Dermis microvascular lymphatic vessel endothelial cell (primary cell): ENCODE measurements around the gene PRRC2B. TPM values are rescaled to one million over a fixed set of nuclear protein-coding genes. Genes with fewer than 3 reads are reported as not detected.

ENCODE experiments used
- DNase-seq, 2 donors: peaks; one replicate each; pipeline versions ENCODE4 v3.0.0 to v3.0.0-alpha.2; 2010; ENCODE audit warnings: low read depth in 2 of 2
- total RNA-seq: library from RNA; depleted of rRNA; stranded (reverse); fragments of >200 nt; gene quantifications from 2 replicates; pipeline ENCODE4 v1.2.1, GENCODE V29; 2014

PRRC2B gene
- total RNA-seq, 1 donor from 2014 or later = 31.1 TPM

DNA sequence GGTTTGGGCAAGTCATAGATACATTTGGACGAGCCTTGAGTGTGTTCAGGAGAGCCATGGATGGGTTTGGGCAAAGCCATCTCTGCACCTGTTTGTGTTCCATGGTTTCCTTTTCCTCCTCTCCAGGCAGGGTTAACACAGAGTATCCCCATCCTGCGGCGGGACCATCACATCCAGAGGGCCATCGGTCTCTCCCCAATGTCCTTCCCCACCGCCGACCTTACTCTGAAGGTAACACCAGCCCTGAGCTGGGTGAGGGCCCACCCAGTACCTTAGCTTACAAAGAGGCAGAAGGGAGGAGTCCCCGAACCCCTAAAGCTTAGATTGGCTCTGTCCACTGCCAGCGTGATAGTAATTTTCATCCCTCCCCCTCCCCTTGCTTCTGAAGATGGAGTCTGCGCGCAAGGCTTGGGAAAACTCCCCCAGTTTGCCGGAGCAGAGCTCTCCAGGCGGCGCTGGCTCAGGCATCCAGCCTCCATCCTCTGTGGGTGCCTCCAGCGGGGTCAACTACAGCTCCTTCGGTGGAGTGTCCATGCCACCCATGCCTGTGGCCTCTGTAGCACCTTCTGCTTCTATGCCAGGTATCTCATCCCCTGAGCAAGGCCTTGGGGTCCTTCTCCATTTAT, 90.8 kb downstream of the PRRC2B start:
- DNase-seq = no peak

DNA sequence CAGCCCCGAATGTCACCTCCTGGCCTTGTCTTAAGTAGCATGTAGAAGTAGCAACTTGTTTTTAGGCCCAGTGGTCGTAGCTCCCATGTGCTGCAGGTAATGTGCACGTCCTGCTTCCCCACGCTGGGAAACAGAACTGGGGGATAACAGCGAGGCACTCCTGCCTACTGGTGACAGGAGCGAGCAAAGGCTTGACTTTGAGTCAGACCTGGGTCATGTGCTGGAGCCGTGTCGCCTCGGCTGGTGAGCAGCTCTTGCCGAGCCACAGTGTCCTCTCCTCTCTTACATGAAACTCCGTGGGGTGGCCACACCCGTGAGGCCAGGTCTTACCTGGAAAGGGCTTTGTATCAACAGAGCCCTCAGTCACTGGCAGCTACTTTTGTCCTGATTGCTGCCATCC, 91.3 kb downstream of the PRRC2B start:
- no peak for DNase-seq

DNA sequence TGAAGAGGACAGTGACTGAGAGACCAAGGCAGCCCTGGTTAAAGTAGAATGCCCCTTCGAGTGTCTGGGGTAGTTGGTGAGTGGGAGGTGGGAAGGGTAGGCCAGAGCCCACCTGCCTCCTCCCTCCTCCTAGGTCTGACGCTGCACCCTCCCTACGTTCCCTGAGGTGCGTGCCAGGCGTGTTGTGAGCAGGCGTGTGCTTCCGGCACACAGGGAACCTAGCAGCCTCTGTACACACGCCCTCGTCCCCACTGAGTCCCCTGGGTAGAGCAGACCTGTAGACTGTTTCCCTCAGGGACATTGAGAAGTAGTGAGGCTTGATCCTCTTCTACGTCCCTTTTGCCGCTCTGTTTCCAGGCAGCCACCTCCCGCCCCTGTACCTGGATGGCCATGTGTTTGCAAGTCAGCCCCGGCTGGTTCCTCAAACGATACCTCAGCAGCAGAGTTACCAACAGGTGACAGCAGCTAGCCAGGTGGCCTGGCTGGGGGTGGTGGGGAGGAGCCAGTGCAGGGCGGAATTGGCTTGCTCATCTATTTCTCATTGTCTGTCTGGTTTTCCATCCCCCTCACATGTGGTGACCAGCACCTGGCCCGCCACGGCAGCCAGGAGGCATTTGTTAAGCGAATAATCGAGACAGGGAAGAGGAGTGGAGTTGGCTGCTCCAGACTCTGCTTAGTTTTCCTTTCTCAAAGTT, 92.0 kb downstream of the PRRC2B start:
- DNase-seq = no peak

DNA sequence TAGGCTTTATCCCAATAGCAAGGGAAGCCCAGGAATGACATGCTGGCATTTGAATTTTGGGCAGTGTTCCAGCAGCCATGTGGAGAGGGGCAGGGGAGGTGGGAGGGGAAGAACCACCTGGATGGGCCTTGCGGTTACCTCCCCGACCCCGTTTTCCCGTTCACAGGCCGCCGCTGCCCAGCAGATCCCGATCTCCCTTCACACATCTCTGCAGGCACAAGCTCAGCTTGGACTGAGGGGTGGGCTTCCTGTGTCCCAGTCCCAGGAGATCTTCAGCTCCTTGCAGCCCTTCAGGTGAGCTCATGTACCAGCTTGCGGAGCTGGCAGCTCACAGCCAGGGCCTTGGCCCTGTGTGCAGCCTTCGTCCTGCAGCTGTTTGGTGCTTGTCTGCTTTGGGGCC, 93.1 kb downstream of the PRRC2B start:
- no peak for DNase-seq

DNA sequence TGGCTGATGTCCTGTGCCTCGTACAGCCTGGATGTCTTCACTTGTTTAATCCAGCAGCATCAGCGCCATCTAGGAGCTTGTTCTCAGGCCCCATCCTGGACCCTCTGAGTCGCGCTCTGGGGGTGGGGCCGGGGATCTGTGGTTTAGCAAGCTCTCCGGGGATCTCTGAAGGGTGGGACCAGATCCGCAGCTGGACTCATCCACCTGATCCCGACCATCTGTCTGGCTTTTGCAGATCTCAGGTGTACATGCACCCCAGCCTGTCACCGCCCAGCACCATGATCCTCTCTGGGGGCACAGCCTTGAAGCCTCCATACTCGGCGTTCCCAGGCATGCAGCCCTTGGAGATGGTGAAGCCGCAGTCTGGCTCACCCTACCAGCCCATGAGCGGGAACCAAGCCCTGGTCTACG, 93.7 kb downstream of the PRRC2B start:
- DNase-seq = no peak

DNA sequence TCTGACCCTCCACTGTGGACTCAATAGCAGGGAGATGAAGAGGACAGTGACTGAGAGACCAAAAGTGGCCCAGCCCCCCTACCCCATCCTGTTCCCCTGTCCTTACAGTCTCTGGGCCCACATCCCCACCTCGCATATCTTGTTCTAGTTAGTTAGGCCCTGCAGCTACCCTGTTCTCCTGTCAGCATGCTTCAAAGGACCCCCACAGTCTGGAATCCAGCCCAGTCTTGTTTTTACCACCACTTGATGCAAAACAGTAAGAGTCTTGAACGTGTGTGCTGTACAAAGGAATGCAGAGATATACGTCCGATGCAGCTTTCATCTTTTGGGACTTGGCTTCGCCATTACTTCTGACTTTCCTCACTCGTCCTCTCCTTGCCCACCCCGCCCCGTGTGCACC, 96.6 kb downstream of the PRRC2B start:
- no peak for DNase-seq

DNA sequence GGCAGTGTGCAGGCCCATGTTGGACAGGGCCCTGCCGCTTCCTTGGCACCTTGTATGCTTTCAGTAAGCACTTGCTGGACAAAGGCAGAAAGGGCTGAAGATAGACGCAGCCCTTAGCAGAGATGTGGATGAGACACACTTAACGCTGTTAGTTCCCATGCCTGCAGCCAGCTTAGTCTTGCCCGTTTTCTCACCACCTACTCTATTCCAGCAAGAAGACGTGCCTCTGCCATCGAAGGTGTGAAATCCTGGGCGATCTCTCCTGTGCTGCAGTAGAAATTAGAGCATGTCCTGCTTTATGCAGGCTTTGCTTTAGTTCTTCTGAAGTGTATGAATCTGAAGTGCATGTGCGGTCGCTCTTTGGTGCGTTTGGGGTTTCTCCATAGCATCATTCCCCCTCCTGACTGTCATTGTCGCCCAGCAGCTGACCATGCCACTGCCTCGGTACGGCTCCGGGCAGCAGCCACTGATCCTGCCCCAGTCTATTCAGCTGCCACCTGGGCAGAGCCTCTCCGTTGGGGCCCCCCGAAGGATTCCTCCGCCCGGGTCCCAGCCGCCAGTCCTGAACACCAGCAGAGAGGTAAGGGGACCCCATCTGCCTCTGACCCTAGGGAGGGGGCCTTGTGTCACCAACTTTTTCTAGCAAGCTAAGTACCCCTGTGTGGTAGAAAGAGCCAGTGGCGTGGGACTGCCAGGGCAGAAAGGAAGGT, 97.3 kb downstream of the PRRC2B start:
- no peak for DNase-seq

DNA sequence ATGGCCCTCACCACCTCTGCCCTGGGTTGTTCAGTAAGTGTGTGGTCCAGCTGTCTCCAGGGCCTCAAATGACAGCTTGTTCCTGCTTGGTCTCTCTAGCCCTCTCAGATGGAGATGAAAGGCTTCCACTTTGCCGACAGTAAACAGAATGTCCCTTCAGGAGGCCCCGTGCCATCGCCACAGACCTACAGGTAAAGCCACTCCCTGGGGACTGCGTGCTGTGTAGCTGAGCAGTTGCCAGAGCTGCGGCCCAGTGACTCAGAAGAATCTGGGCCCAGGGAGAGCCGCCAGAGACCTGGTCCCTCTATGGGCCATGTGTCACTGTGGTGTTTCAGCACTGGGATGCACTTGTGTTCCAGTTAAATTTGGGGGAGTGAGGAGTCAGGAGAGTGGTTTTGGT, 98.2 kb downstream of the PRRC2B start:
- DNase-seq = no peak

DNA sequence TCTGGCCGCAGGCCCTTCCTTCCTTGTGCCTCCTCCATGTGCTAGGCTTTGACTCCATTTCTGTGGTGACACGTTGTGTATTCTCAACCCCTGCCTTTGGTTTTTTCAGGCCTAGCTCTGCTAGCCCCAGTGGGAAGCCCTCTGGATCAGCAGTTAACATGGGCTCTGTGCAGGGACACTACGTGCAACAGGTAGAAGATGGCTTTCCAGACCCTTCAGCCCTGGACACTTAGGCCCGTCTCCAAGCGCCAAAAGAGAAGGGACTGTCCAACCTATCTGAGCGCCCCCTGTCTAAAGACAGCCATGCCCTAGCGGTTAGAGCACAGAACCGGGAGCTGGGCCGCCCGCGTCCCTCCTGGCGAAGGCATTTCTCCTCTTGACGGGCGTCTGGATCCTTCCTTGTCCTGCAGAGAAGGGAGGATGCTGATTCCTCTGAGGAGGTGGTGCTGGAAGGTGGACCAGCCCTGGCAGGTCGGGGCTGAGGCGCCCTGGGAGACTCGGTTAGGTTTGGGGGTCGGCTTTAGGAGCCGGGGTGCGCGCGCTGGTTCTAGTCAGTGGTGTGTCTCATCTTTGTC, 100.5 kb downstream of the PRRC2B start:
- no peak for DNase-seq

DNA sequence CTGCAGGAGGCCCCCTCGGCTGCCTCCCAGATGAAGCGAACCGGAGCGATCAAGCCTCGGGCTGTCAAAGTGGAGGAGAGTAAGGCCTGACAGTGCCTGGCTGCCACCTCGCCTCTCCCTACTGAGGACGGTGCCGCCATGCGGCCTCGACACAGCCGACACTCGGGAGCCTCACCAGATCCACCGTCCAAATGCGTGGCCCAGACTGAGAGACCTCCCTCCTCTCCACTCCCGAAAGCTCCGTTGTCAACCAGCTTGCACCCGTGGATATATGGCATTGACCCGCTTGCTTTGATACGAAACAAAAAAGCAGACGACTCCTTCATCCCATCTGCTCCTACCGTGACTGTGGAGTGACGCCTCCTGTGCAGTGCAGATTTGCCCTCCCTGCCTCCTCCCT, 101.9 kb downstream of the PRRC2B start:
- no peak for DNase-seq

DNA sequence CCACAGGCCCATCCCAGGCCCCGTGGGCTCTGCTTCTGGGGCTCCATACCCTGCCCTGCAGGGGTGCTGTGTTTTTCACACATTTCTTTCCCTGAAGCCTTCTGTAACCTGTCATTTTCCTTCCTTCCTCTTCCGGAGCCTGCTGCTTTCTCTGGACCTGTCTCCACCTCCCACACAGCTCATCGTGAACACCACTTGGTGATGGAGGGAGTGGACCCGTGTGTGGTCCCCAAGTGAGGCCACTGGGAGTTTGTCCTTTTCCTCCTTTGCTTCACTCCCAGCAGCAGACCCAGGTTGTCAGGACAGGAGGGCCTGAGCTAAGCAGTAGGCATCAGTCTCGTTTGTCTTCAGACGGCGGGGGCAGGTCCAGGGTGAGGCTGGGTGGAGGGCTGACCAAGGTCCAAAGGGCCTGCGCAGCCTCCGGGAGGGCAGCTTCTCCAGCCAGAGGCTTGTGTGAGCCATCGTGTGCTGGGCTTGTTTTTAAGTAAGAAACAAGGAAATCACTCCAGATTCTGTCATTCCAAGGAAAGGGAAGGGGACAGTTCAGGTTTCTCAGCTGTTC, 103.0 kb downstream of the PRRC2B start:
- DNase-seq = no peak

DNA sequence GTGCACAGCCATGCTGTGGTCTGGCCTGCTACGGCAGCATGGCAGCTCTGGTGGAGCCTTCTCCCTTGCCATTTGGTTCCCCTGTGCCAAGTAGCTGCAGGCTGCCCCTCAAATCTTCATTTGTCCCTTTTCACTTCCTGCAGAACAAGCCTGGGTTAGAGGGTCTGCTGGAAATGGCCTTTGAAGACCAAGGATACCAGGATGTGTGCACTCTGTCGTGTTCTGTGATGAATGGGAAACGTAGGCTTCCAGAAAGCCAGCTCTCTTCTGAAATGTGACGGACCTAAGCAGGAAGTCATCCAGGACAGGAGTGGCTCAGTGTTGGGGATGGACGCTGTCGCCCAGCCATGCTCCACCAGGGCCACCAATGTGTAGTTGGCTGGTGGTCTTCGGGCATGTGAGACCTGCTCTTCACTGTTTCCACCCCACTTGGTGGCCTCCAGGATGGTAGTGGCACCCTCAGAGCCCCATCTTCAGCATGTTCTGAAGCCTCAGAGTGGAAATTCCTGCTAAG, 105.4 kb downstream of the PRRC2B start:
- DNase-seq = no peak

DNA sequence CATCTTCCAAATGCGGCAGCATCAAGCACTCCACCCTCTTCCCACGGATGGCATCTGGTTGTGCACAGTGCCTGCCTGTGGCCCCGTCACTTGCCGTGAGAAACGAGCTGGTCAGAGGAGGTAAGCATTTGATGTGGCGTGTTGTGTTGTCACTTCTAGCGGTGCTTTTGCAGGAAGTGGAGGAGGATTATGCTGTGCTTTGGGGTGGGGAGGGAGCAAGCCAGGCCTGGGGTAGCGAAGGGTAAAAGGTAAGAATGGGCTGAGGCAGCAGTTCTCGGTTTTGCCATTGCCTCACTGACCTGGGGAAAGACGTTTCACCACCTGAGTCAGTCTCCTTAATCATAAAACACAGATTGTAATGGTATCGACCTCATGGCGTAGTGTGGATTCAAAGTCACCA, 106.5 kb downstream of the PRRC2B start:
- DNase-seq = no peak

DNA sequence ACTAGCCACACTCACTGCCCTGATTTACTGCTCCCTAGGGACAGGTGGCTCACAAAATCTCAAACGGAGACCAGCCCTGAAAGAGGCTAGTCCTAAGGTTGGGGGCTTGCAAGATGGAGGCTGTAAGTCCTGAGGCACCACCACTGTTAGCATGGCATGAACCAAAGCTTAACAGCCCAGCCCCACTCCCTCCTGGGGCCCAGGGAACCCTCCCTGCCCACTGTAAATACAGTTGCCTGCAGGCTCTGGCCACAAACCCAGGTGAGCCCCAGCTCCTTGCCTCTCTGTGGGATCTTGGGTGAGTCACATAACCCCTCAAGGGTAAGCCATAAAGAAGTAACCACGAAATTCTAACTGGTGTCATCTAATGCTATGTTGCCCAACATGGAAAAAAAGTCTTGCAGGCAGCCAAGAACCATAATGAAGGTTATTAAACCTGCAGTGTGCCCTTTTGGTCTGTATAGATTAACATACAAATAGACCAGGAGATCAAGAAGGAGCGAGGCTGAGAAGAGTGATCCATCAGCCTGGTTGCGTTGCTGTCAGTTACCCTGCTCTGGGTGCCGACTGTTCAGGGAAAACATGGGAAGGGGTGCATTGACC, 107.2 kb downstream of the PRRC2B start:
- no peak for DNase-seq

DNA sequence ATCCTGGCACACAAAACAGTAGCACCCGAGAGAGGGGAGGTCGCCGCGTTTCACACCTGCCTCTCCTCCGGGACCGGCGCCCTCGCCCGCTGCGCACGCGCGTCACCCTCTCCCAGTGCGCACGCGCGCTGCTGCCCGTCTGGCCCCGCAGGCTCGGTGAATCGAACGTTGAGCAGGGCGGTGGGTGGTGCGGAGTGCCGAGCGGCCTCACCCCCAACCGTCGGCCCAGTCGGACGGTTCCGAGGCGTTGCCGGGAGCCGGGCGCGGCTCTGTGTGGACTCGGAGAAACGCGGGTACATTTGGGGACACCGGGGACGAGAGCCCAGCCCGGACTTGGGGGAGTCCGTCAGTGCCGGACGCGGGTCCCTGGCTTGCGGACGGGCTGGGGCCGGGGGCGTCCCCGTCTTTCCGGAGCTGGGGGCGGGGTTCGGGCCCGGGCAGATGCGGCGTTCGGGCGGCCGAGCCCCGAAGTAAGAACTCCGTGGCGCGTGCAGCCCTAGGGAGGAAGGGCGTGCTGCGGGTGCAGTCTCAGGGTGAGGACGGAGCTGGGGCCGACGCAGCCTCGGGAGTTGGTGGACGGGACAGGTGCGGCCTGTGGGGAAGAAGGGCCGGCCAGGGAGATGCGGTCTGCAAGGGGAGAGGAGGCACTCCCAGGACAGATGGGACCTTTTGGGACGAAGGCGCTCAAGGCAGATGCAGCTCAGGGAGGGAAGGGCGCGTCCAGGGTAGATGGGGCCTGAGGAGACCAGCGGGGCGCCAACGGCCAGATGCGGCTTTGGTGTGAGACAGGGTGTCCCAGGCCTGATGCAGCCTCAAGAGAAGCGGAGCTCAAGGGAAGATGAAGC, 109.1 kb downstream of the PRRC2B start, which contains the start of gene POMT1:
POMT1 (plus strand) TSS at position 138 of the 845 bp plus-strand sequence. CDS start 1,301 bp downstream, outside the sequence.
- peak; percentile 61 to 82 for DNase-seq

DNA sequence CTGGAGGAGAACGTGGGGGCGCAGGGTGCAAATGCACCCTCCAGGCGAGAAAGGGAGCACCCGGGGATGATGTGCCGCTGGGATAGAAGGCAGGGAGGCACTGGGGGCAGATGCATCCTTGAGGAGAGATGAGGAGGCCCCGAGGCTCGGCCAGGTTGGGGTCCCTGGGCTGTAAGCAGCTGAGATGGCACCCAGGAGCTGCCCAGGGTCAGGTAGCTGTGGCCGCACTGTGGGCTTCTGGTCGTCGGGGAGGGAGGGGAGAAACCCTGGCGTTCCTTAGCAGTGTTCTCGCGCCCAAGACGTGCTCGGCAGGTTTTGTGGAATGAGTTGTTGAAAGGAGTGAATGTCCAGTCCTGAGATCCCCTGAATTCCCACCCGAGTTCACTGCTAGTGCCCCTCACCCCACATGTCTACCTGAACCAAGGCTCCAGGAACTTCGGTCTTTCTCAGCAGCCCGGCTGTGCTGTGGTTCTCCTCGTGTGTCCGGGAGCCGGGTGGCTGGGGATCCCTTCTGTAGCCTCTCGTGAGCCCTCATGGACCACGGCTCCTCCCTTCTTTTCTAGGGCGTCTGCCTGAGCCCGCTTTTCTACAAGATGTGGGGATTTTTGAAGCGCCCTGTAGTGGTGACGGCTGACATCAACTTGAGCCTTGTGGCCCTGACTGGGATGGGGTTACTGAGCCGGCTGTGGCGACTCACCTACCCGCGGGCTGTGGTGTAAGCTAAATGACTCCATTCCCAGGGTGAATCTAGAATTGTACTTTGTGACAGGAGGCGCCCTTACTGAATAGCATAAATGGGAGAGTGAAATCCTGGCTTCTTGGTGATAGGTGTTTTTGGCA, 110.0 kb downstream of the PRRC2B start:
- peak in 1 of 2 donors; percentile 24 for DNase-seq

DNA sequence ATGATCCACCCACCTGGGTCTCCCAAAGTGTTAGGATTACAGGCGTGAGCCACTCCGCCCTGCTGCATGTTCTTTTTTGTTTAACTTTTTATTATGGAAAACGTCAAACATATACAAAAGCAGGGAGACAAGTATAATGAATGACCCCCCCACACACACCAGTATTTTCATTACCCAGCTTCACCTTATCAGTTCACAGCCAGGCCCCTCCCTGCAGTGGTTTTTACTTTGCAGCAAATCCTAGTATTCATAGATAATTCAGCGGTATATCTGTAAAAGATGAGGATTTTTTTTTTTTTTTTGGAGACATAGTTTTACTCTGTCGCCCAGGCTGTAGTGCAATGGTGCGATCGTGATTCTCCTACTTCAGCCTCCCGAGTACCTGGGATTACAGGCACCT, 111.1 kb downstream of the PRRC2B start:
- DNase-seq = no peak

DNA sequence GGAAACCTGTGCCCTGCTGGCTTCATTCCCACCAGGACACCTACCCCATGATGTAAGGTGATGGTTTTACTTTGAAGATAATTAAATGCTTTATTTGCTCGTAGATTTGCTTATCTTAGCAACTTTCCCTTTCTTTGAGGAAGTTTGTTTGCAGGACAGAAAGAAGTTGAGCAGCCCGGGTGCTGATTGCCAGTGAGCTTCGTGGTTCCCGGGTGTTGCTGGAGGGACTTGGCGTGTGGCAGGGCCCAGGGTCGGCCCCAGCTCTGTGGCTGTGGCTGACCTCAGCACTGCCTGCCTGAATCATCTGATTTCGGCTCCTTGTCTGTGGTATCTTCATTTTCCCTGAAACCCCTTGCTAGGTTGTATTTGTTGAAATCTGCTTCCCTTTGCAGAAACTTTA, 117.5 kb downstream of the PRRC2B start:
- no peak for DNase-seq

DNA sequence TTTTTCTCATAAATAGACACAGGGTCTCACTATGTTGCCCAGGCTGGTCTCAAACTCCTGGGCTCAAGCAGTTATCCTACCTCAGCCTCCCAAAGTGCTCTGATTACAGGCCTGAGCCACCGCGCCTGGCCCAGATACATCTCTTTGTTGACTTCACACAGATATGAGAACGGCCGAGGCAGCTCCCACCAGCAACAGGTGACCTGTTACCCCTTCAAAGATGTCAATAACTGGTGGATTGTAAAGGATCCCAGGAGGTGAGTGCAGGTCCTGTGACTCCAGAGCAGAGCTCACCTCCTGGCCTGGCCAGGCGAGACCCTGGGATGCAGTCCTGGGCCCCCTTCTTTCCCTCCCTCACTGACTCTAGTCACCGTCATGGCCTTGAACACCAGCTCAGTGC, 118.0 kb downstream of the PRRC2B start:
- no peak for DNase-seq

DNA sequence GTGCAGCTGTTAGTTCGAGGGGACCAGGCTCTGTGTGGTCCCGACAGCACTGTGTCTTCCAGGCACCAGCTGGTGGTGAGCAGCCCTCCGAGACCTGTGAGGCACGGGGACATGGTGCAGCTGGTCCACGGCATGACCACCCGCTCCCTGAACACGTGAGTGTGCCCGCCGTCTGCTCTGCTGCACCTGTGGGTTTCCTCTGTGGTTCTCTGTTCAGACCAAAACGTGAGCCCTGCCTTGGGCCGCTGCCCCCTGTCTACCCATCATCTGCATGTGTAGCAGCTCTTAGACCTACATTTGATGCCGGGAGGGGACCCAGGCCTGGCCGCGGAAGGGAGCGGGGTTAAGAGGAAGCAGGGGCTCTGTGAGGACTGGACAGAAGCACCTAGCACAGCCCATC, 119.3 kb downstream of the PRRC2B start:
- DNase-seq = no peak
